GM12874 (cell line): ENCODE results near the gene DHX30.

Experiments used
- TF ChIP-seq, protein P1 (sequence below): IDR thresholded peaks from 2 replicates; pipeline ENCODE4 v1.5.1; 2011; ENCODE audit warnings: low read depth, mild to moderate bottlenecking, control low read depth, low read length, moderate library complexity; ENCODE audit not compliant: insufficient read depth

The DHX30 gene

DNA sequence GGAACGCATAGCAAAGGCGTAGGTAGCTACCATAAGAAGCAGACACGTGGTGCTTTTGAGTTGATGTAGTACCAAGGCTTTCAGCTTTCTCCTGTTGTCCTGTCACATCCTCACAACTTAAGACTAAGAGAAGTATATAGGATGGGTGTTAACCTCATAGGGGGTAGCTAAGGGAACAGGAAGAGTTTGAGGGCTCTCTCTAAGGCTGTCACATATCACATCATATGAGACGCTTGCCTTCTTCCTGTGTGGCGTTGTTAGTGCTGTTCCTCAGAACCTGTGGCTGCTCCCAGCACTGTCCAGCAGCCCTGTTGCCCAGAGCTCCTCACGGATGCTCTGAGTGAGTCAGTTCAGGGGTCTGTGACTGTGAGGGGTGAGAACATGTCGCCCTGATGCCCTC, 14.7 kb downstream of the DHX30 start:
- TF ChIP-seq, protein P1, sequence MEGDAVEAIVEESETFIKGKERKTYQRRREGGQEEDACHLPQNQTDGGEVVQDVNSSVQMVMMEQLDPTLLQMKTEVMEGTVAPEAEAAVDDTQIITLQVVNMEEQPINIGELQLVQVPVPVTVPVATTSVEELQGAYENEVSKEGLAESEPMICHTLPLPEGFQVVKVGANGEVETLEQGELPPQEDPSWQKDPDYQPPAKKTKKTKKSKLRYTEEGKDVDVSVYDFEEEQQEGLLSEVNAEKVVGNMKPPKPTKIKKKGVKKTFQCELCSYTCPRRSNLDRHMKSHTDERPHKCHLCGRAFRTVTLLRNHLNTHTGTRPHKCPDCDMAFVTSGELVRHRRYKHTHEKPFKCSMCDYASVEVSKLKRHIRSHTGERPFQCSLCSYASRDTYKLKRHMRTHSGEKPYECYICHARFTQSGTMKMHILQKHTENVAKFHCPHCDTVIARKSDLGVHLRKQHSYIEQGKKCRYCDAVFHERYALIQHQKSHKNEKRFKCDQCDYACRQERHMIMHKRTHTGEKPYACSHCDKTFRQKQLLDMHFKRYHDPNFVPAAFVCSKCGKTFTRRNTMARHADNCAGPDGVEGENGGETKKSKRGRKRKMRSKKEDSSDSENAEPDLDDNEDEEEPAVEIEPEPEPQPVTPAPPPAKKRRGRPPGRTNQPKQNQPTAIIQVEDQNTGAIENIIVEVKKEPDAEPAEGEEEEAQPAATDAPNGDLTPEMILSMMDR = no peak

DNA sequence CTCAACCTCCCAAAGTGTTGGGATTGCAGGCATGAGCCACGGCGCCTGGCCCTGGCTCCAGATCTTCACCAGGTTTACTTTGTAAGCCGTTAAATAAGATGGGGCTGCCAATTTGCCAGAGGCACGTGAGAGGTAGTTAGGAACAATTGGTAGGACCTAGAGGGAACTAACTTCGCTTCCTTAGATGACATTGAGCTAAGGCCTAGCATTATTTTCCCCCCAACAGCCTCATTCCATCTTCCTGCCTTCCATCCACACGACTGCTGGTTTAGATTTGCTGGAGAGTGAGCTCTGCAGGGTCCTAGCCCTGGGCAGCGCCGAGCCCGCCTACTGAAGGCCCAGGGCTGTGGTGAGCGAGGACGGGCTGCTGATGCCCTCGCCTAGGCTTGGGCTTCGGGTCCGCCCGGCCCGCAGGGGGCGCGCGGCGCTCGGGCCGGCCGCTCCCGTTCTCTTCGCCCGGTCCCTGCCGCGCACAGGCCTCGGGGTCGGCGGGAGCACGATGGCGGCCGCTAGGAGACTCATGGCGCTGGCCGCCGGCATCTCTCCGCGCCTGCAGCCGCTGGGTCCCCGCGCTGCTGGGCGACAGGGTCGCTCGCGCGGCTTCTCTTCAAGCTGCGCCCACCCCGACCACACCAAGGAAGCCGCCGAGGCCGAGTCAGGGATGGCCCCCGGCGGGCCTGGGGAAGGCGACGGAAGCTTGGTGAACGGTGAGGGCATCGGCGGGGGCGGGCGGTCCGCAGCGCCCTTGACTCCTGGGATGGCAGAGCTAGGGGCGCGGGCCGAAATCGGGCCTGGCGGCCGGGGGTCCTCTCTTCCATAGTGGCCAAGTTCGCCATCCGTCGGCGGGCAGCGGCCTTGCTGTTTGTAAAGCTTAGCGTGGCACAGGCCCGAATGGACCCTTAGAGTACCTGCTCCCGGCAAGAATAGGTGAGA, 21.9 kb downstream of the DHX30 start:
- TF ChIP-seq, protein P1 = peak; percentile 94

DNA sequence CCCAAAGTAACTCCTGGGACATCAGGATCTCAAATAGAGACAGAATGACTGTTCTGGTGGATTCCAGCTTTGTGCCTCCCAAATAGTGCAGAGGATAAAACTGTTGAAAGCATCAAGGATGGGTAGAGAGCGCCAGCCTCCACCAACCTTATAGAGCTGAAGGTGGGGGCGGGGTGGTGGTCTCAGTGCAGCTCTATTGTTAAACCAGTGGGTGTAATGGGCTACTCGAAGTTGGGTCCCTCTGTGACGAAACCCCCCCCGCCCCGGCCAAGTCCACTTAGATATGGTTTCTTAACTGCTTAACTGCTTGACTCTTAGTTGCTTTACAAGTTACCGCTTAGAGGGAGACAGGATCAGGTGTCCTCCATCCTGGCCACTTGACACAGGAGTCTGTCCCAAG, 22.7 kb downstream of the DHX30 start:
- TF ChIP-seq, protein P1 = no peak

DNA sequence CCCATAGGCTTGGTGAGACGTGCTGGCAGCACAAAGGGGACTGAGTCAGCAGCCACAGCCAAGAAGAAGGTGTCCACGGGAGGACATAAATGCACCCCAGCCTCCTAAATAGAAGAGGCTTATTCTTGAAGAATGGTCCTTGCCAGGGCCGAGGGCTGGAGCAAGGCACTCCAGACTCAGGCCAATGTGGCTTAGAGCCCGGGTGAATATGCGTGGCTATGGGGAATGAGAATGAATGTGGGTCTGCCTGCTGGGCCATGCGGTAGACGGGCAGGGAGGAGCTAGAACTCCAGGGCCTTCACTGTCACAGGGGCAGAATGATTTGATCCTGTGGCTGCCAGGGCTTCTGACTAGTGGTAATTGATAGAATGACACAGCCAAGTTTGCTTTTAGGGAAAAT, 34.0 kb downstream of the DHX30 start:
- TF ChIP-seq, protein P1 = no peak

DNA sequence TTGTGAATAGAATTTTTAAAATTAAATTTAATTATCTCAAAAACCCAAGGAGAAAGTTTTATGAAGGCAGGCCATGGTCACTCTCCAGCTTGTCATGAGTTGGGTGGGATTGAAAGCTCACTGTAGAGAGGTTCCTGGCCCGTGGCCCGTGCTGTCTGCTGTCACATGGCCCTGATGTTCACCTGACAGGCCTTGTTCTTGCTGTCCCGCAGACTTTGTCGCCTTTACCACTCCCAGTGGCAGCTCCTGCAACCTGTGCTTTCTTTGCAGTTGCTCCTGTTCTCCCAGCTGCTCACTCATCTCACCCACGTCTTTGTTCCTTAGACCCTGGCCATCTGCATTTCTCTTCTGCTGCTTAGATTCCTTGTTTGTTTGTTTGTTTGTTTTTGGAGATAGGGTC, 35.6 kb downstream of the DHX30 start:
- TF ChIP-seq, protein P1 = no peak

DNA sequence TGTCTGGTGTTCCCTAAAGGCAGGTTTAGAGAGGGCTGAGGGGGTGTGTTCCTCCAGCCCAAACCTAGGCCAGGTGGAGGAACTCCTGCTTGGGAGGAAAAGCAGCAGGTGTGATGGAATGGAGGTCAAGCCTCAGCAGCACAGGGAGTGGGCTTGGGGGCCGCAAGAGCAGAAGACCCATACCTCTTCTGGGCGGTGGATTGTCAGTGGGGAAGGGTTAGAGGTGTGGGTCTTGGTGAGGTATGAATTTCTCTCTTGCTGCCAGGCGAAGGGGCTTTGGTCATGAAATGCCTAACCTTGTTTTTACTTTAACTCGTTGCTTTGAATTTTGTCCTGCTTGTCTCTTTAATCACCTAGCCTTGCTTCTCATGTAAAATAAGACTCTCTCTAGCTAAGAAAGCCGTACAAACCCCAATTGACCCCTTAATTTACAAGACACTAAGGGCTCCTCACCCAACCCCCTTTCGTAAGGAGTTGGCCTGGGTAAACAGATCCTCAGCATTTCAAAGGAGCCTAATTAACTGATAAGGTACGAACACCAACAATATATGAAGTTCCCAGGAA, 38.9 kb downstream of the DHX30 start:
- TF ChIP-seq, protein P1 = no peak

DNA sequence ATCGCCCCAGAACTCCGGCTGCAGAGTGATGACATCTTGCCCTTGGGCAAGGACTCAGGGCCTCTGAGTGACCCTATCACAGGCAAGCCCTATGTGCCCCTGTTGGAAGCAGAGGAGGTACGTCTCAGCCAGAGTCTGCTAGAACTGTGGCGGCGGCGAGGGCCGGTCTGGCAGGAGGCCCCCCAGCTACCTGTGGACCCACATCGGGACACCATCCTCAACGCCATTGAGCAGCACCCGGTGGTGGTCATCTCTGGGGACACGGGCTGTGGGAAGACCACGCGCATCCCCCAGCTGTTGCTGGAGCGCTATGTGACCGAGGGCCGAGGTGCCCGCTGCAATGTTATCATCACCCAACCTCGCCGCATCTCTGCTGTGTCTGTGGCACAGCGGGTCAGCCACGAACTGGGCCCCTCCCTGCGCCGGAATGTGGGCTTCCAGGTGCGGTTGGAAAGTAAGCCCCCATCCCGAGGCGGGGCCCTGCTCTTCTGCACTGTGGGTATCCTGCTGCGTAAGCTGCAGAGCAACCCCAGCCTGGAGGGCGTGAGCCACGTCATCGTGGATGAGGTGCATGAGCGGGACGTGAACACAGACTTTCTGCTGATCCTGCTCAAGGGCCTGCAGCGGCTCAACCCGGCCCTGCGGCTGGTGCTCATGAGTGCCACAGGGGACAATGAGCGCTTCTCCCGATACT, 43.4 kb downstream of the DHX30 start:
- TF ChIP-seq, protein P1 = no peak
